ENCODE results near the gene SLC44A4. TPM values are rescaled to one million over a fixed set of nuclear protein-coding genes. Genes with fewer than 3 reads are reported as not detected.

Gene SLC44A4
- total and polyA plus RNA-seq, 9 donors: 0.12 to 8.9 (median 0.25) TPM

GRCh38 chr6:31901953-31902643 is 23.3 kb upstream of the SLC44A4 start, which contains the start of gene ZBTB12:
ZBTB12 (minus strand) TSS chr6:31902086; CDS start chr6:31901305, 781 bp downstream.
- Histone ChIP-seq H3K4me3 (ENCODE audit: low read length) (peak within 1 kb of the TSS; percentile 74), H3K36me3 (ENCODE audit: control insufficient read depth, insufficient read depth, low read length) (peaks cover 5% of the 10 kb centered on the region), H3K9me3 (replicated peaks; ENCODE audit: control insufficient read depth, low read depth, low read length) (no peaks in the 10 kb centered on the region), H3K27ac (ENCODE audit: low read length) (peak within 1 kb of the TSS; percentile 92), H3K27me3 (ENCODE audit: control insufficient read depth, insufficient read depth, low read length) (no peaks in the 10 kb centered on the region), H3K4me1 (ENCODE audit: control insufficient read depth, insufficient read depth, low read length) (peaks cover 25% of the 10 kb centered on the region)
- DNase-seq: peak; percentile 99
- under 1% methylated on average over 44 of the region's 77 CpGs for WGBS (ENCODE audit: insufficient coverage)

- peaks cover 6% of the 10 kb centered on the region for H3K36me3 ChIP-seq (ENCODE audit: control insufficient read depth, insufficient read depth, low read length)
- peak; percentile 78 for DNase-seq
- H3K27me3 ChIP-seq (ENCODE audit: control insufficient read depth, insufficient read depth, low read length): no peaks in the 10 kb centered on the region
- H3K4me3 ChIP-seq (ENCODE audit: low read length): peak overlapping the region; percentile 74
- peaks cover 30% of the 10 kb centered on the region for H3K4me1 ChIP-seq (ENCODE audit: control insufficient read depth, insufficient read depth, low read length)
- WGBS (ENCODE audit: insufficient coverage): 1% methylated on average over 10 of the region's 45 CpGs
- peak overlapping the region; percentile 92 for H3K27ac ChIP-seq (ENCODE audit: low read length)
- no peaks in the 10 kb centered on the region for H3K9me3 ChIP-seq (replicated peaks; ENCODE audit: control insufficient read depth, low read depth, low read length)
These were observed 22.7 kb upstream of the SLC44A4 start for GRCh38 chr6:31901415-31901952.

GRCh38 chr6:31900917-31901414 is 22.2 kb upstream of the SLC44A4 start:
- Histone ChIP-seq H3K27me3 (ENCODE audit: control insufficient read depth, insufficient read depth, low read length) (no peaks in the 10 kb centered on the region), H3K9me3 (replicated peaks; ENCODE audit: control insufficient read depth, low read depth, low read length) (no peaks in the 10 kb centered on the region), H3K4me1 (ENCODE audit: control insufficient read depth, insufficient read depth, low read length) (peaks cover 32% of the 10 kb centered on the region), H3K4me3 (ENCODE audit: low read length) (peak overlapping the region; percentile 74), H3K27ac (ENCODE audit: low read length) (peak overlapping the region; percentile 92), H3K36me3 (ENCODE audit: control insufficient read depth, insufficient read depth, low read length) (peaks cover 8% of the 10 kb centered on the region)
- peak; percentile 29 for DNase-seq
- 20% methylated on average over 25 of the region's 29 CpGs for WGBS (ENCODE audit: insufficient coverage)

GRCh38 chr6:31899882-31900722 is 21.3 kb upstream of the SLC44A4 start:
- Histone ChIP-seq H3K4me3 (ENCODE audit: low read length) (no peak overlapping the region), H3K9me3 (replicated peaks; ENCODE audit: control insufficient read depth, low read depth, low read length) (no peaks in the 10 kb centered on the region), H3K27me3 (ENCODE audit: control insufficient read depth, insufficient read depth, low read length) (no peaks in the 10 kb centered on the region), H3K4me1 (ENCODE audit: control insufficient read depth, insufficient read depth, low read length) (peaks cover 32% of the 10 kb centered on the region), H3K36me3 (ENCODE audit: control insufficient read depth, insufficient read depth, low read length) (peaks cover 10% of the 10 kb centered on the region), H3K27ac (ENCODE audit: low read length) (no peak overlapping the region)
- WGBS (ENCODE audit: insufficient coverage): 77% methylated on average over 36 of the region's 49 CpGs
- no peak for DNase-seq

GRCh38 chr6:31899215-31899614 is 20.4 kb upstream of the SLC44A4 start:
- Histone ChIP-seq H3K36me3 (ENCODE audit: control insufficient read depth, insufficient read depth, low read length) (peaks cover 18% of the 10 kb centered on the region), H3K4me1 (ENCODE audit: control insufficient read depth, insufficient read depth, low read length) (peaks cover 32% of the 10 kb centered on the region), H3K9me3 (replicated peaks; ENCODE audit: control insufficient read depth, low read depth, low read length) (no peaks in the 10 kb centered on the region), H3K27ac (ENCODE audit: low read length) (no peak overlapping the region), H3K4me3 (ENCODE audit: low read length) (no peak overlapping the region), H3K27me3 (ENCODE audit: control insufficient read depth, insufficient read depth, low read length) (no peaks in the 10 kb centered on the region)
- WGBS (ENCODE audit: insufficient coverage): 48% methylated on average over 5 of the region's 5 CpGs
- no peak for DNase-seq

- peak; percentile 68 for DNase-seq
- Histone ChIP-seq H3K27me3 (ENCODE audit: control insufficient read depth, insufficient read depth, low read length) (no peaks in the 10 kb centered on the region), H3K9me3 (replicated peaks; ENCODE audit: control insufficient read depth, low read depth, low read length) (no peaks in the 10 kb centered on the region), H3K27ac (ENCODE audit: low read length) (peak overlapping the region; percentile 92), H3K4me1 (ENCODE audit: control insufficient read depth, insufficient read depth, low read length) (peaks cover 32% of the 10 kb centered on the region), H3K36me3 (ENCODE audit: control insufficient read depth, insufficient read depth, low read length) (peaks cover 22% of the 10 kb centered on the region), H3K4me3 (ENCODE audit: low read length) (peak overlapping the region; percentile 72)
- 0% methylated on average over 1 of the region's 8 CpGs for WGBS (ENCODE audit: insufficient coverage)
These were observed 19.7 kb upstream of the SLC44A4 start for GRCh38 chr6:31898383-31899011.

- Histone ChIP-seq H3K36me3 (ENCODE audit: control insufficient read depth, insufficient read depth, low read length) (peaks cover 29% of the 10 kb centered on the region), H3K4me3 (ENCODE audit: low read length) (peak within 1 kb of the TSS; percentile 72), H3K27ac (ENCODE audit: low read length) (peak within 1 kb of the TSS; percentile 92), H3K9me3 (replicated peaks; ENCODE audit: control insufficient read depth, low read depth, low read length) (no peaks in the 10 kb centered on the region), H3K4me1 (ENCODE audit: control insufficient read depth, insufficient read depth, low read length) (peaks cover 29% of the 10 kb centered on the region), H3K27me3 (ENCODE audit: control insufficient read depth, insufficient read depth, low read length) (no peaks in the 10 kb centered on the region)
- 0% methylated on average over 44 of the region's 49 CpGs for WGBS (ENCODE audit: insufficient coverage)
- peak; percentile 94 for DNase-seq
These were observed 19.0 kb upstream of the SLC44A4 start, which contains the start of gene EHMT2 for GRCh38 chr6:31897612-31898382. EHMT2 (minus strand) TSS chr6:31897698; CDS start chr6:31897677, 21 bp downstream.

- H3K27me3 ChIP-seq (ENCODE audit: control insufficient read depth, insufficient read depth, low read length): no peaks in the 10 kb centered on the region
- H3K36me3 ChIP-seq (ENCODE audit: control insufficient read depth, insufficient read depth, low read length): peaks cover 36% of the 10 kb centered on the region
- 2% methylated on average over 17 of the region's 62 CpGs for WGBS (ENCODE audit: insufficient coverage)
- DNase-seq: no peak
- no peaks in the 10 kb centered on the region for H3K9me3 ChIP-seq (replicated peaks; ENCODE audit: control insufficient read depth, low read depth, low read length)
- H3K4me3 ChIP-seq (ENCODE audit: low read length): peak overlapping the region; percentile 72
- peak overlapping the region; percentile 67 for H3K27ac ChIP-seq (ENCODE audit: low read length)
- peaks cover 25% of the 10 kb centered on the region for H3K4me1 ChIP-seq (ENCODE audit: control insufficient read depth, insufficient read depth, low read length)
These were observed 18.2 kb upstream of the SLC44A4 start for GRCh38 chr6:31896856-31897611.

GRCh38 chr6:31896493-31896855 is 17.7 kb upstream of the SLC44A4 start:
- Histone ChIP-seq H3K9me3 (replicated peaks; ENCODE audit: control insufficient read depth, low read depth, low read length) (no peaks in the 10 kb centered on the region), H3K27ac (ENCODE audit: low read length) (no peak overlapping the region), H3K27me3 (ENCODE audit: control insufficient read depth, insufficient read depth, low read length) (no peaks in the 10 kb centered on the region), H3K36me3 (ENCODE audit: control insufficient read depth, insufficient read depth, low read length) (peaks cover 39% of the 10 kb centered on the region), H3K4me1 (ENCODE audit: control insufficient read depth, insufficient read depth, low read length) (peaks cover 25% of the 10 kb centered on the region), H3K4me3 (ENCODE audit: low read length) (peak overlapping the region; percentile 72)
- no peak for DNase-seq
- 7% methylated on average over 2 of the region's 4 CpGs for WGBS (ENCODE audit: insufficient coverage)

Data from muscle of leg (tissue), 11 donors.